HG02642 (cell line): ENCODE results near the gene FCHSD2.
A peak's percentile ranks its signal among the peaks of the same experiment; 100 is the strongest.

Experiments
- ATAC-seq: cut with Tn5 transposase; IDR thresholded peaks from one replicate; pipeline ENCODE4 v1.9.1; 2021; ENCODE audit warnings: mild to moderate bottlenecking; ENCODE audit not compliant: unreplicated experiment, poor library complexity

The FCHSD2 gene

DNA sequence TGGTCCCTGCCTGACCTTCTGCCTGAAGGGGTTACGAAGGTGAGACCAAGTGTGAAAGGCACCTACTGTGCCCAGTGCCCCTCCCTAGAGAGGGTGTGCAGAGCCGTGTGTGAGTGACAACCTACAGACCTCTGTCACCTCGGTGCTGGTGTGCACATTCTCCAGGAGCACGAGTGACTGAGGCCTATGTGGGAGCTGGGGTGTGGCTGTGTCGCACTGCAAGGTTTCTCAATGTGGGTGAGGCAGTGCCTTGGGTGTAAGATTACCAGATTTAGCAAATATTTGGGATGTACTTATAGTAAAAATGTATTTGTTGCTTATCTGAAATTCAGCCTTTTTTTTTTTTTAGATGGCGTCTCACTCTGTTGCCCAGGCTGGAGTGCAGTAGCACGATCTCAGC is 353.9 kb downstream of the FCHSD2 start:
- no peak for ATAC-seq

DNA sequence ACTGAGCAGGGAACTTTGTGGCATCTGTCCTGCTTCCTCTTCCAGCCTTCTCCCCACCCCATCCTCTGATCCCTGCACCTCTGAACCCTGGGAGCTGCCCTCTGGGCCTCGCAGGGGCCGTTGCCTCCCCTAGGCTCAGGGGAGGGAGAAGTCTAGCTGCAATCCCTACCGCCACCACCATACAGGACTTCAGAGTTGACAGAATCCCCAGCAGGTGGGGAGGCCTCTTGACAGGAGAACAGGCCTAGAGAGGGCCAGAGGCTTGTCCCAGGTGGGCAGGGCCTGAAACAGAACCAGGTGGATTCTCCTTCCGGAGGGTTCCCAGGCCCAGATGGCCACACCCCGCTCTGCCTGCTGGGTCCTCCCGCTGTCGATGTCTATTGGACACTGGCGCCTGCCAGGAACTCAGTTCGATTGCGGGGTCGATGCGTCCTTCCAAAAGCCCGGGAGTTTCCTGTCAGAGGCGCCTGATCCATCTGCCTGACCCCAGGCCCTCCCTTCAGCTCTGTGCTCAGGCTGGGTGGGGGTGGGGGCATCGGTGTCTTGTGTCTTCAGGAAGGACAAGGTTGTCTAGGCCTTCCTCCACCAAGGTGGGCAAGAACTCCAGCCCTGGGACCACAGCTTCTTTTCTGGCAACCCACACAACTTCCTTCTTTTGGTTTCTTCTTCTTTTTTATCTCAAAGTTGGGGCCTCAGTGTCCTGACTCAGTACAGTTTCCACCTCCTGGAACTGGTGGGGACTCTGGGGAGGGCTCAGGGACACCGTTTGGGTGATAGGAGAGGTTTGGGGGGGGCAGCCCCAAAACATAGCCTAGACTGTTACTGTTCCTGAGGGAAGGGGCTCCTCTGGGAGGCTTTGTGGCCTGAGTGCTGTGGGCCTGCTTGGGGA is 354.7 kb downstream of the FCHSD2 start:
- peak; percentile 38 for ATAC-seq
